ENCODE measurements around the gene PGBD5. TPM values are rescaled to one million over a fixed set of nuclear protein-coding genes. Genes with fewer than 3 reads are reported as not detected.
"Not testable (repeated sequence)": the region's sequence is repeated elsewhere in the genome, so short reads cannot be mapped to it uniquely, and the experiment has no call there.

PGBD5 gene, protein sequence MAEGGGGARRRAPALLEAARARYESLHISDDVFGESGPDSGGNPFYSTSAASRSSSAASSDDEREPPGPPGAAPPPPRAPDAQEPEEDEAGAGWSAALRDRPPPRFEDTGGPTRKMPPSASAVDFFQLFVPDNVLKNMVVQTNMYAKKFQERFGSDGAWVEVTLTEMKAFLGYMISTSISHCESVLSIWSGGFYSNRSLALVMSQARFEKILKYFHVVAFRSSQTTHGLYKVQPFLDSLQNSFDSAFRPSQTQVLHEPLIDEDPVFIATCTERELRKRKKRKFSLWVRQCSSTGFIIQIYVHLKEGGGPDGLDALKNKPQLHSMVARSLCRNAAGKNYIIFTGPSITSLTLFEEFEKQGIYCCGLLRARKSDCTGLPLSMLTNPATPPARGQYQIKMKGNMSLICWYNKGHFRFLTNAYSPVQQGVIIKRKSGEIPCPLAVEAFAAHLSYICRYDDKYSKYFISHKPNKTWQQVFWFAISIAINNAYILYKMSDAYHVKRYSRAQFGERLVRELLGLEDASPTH
- not detected in 2 replicates for total RNA-seq (2014; rRNA removed; shearing (Covaris generic))

DNA sequence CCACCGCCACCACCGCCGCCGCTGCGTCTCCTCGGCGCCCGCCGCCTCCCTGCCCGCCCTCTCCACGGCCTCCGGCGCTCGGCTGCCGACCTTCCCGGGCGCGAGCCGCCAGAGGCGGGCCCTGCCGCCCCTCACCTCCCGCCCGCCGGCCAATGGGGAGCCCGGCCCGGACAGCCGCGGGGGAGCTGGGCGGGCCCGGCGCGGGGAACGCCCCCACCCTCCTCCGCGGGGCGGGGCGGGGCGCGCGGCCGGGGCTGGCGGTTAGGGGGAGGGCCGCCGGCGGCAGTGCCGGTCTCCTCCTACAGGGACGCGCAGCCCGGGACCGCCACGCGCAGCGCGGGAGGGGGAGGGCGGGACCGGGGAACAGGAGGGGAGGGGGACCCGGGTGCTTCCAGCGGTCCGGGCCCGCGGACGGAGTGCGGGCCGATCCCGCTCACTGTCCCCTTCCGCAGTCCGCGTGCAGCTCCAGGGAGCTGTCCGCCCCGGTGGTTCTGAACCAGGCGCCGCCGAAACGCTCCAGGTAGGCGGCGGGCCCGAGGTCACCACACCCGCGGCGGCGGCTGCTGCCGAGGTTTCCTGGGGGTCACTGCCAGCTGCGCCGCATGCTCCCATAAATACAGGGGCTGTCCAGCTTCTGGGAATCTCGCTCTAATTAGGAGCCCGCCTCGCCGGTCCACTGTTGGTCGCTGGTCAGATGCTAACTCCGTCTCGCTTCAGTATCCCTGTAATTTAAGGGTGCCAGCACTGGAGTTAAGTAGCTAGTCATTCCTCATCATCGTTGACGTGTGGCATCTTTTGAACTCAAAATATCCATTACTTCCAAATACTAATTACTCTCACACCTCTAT, at the start of gene PGBD5:
Gene PGBD5, minus strand, starts transcription at position 87 of the 848 bp plus-strand sequence. CDS start 404 bp downstream, outside the sequence.
- peak; percentile 52 for DNase-seq (ENCODE audit: low spot score)

DNA sequence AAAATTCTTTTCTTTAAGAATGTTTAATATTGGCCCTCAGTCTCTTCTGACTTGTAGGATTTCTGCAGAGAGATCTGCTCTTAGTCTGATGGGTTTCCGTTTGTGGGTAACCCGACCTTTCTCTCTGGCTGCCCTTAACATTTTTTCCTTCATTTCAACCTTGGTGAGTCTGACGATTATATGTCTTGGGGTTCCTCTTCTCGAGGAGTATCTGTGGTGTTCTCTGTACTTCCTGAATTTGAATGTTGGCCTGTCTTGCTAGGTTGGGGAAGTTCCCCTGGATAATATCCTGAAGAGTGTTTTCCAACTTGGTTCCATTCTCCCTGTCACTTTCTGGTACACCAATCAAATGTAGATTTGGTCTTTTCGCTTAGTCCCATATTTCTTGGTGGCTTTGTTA, 48.8 kb upstream of the PGBD5 start:
- not testable (repeated sequence) for DNase-seq (ENCODE audit: low spot score)

DNA sequence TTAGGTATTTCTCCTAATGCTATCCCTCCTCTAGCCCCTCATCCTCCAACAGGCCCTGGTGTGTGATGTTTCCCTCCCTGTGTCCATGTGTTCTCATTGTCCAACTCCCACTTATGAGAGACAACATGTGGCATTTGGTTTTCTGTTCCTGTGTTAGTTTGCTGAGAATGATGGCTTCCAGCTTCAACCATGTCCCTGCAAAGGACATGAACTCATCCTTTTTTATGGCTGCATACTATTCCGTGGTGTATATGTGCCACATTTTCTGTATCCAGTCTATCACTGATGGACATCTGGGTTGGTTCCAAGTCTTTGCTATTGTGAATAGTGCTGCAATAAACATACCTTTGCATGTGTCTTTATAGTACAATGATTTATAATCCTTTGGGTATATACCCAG, 44.6 kb upstream of the PGBD5 start:
- not testable (repeated sequence) for DNase-seq (ENCODE audit: low spot score)

DNA sequence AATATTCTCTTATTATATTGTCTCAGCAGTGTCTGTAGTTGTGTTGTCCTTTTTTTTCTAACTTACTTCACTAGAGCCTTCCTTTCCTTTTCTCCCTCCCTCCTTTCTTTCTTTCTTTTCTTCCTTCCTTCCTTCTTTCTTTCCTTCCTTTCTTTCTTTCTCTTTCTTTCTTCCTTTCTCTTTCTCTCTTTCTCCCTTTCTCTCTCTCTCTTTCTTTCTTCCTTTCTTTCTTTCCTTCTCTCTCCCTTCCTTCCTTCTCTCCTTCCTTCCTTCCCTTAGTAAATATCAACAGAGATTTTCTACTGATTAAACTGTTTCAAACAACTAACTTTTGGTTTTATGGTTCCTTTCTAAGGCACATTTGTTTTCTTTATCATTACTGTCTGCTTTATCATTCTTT, 43.1 kb upstream of the PGBD5 start:
- no peak for DNase-seq (ENCODE audit: low spot score)

DNA sequence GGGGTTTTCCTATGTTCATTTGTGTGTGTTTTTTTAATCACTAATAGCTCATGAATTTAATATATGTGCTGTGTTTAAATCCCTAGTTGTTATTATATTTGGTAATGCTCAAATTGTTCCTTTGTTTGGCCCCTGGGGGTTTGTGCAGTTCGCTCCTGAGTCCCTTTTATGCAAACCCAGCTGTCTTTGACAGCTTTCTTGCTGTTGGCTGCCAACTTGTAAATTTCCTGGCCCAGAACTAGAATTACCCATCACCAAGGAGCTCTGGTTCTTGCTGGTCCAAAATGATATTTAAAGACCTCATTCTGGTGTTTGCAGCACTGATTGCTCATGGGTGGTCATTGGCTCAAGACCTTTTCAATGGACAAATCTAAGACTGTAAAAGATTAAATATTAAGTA, 39.6 kb upstream of the PGBD5 start:
- no peak for DNase-seq (ENCODE audit: low spot score)

DNA sequence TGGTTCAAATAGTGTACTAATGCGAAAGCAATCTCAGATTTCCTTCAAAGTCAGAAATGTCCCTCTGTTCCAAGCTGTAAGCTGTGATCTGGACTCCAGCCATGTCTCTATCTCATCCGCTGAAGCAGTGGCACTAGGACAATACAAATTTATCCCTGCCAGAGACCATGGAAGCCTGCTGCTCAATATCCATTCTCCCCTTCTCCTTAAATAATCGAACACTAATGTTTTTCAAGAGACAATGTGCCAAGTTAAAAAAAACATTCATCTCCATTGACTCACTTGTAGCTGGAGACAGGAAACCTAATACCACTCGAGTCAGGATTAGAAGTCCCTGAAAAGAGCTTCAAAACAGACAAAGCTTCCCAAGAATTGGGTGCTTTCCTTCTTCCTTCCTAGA, 38.5 kb upstream of the PGBD5 start:
- DNase-seq (ENCODE audit: low spot score), result no peak

DNA sequence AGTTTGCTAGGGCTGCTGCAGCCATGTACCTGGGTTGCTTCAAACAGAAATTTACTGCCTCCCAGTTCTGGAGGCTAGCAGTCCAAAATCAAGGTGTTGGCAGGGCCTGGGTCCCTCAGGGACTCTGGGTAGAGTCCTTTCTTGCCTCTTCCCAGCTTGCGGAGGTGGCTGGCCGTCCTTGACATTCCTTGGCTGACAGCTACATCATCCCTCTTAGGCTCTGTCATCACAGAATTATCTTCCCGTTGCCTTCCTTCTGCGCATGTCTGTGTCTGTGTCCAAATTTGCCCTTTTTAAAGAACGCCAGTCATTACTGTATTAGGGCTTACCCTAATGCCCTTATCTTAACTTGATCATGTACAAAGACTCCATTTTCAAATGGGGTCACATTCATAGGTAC, 37.6 kb upstream of the PGBD5 start:
- DNase-seq (ENCODE audit: low spot score), result no peak

DNA sequence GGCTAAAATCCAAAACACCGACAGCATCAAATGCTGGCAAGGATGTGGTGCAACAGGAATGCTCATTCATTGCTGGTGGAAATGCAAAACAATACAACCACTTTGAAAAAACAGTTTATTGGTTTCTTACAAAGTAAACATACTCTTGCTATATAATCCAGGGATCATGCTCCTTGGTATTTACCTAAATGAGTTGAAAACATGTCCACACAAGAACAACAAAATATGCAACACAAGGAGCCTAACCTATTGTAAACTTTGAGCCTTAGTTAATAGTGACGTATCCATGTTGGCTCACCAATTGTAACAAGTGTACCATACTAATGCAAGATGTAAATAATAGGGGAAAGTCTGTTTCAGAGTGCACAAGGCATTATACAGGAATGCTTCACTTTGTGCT, 37.2 kb upstream of the PGBD5 start:
- DNase-seq (ENCODE audit: low spot score), result no peak

DNA sequence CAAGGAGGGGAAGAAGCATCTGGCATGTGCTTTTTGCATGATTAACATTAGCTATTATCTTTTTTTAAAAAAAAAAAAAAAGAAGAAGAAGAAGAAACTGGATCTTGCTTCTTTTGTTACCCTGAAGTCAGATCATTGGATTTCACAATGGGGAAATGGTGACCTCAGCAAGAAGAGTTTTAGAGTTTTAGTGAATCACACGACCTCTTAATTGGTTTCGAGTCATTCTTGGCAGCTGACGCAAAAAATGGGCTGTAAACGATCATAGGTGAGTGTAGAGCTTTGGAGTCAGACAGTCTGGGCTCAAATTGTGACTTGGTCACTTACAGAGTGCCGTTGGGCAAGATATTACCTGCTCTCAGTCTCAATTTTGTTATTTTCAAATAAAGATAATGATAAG, 33.3 kb upstream of the PGBD5 start:
- DNase-seq (ENCODE audit: low spot score), result no peak

DNA sequence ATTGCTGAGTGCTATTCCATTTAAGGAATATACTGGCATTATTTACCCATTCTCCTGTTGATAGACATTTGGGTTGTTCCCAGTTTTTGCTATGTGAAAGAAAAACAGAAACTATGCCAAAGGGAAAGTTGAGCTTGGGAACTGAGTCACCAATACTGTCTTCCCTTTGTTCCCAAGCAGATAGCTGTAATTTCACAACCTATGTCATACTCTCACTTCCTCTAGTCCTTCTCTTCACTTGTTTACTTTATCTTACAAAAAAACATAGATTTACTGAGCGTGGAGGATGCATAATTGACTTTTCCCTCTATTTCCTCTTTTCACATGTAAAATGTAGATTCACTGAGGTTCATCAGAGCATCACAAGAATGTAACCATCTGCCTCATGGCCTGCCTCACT, 32.4 kb upstream of the PGBD5 start:
- no peak for DNase-seq (ENCODE audit: low spot score)

DNA sequence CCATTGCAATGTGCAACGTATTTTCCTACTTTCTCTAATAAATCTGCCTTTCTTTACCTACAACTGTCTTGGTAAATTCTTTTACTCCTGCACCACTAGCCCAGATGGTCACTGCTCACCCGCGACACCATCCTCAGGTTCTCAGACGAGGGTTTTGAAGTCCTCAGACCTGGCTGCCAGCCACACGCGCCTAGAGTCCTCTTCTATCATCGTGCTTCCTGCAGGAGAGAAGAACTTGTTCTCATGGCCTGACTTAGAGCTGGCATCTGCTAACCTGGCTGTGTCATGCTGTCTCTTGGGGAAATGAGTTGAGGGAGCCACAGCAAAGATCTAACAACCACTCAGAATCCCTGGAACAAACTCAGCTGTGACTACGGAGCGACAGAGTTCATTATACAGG, 30.3 kb upstream of the PGBD5 start:
- no peak for DNase-seq (ENCODE audit: low spot score)

DNA sequence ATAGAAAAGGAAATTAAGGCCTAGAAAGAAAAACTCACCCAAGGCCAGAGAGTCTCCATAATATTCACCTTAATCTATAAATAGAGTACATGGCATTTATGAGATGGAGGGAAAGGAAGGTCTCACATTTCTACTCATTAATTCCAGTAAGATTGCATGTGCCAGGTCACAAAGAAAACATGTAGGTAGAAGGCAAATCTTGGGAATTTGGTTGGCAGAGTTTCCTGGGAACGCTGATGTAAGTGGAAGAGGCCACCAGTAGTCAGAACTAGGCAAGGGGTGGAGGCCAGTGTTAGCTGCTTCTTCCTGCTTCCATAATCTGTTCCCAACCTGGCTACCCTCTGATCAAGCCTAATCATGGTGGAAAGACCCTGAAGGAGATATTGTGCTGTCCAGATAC, 29.2 kb upstream of the PGBD5 start:
- DNase-seq (ENCODE audit: low spot score), result no peak

DNA sequence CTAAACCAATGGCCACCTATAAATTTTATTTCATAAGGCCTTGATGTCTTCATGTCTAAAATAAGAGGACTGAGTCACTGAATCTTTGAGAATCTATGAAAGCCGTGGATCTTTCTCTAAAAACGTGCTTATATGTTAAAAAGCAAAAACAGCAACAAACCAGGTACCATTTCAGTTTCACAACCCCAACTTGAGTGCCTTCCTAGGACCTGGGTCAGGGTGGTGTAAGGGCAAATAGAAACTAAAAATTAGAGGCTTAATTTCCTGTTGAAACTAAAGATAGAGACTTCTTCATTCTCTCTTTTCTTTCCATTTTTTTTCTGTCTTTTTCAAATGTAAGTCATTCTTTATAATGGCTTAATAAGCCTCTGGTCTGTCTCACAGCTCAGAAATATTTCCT, 27.2 kb upstream of the PGBD5 start:
- DNase-seq (ENCODE audit: low spot score), result no peak

DNA sequence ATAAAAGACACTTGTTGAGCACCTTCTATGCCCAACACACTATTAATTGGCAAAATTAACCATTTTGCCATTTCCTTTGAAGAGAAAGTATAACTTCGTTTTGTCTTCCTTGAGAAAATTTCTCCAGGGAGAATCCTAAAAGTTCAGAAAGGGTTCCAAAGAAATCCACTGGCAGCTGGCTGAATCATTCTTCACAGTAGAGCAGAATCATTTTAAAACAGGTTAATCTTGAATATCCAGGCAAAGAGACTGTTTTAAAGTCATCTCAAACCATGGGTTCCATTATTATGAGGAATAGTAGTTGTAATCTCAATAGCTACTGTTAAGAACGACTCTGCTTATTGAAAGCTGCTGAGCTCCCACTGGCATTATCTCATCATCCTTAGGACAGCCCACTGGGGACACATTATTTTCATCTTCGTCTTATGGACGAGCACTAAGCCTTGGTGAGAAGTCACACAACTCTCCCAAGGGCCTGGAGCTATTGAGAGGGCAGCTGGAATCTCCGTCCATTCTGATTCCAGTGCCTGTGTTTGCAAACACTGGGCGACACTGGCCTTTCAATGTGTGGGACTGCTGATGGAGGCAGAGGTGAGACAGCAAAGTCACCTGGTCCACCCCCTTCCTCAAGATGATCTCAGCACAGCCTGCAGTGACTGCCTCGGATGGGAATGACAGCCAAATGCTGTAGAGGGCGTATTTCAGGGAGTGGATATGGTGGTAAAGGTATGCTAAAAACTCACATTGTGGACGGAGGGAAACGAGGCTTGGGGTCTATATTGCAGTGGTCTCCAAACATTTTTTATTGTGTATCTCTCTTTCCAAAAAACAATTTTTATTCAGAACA, 15.3 kb upstream of the PGBD5 start:
- DNase-seq (ENCODE audit: low spot score), result no peak

DNA sequence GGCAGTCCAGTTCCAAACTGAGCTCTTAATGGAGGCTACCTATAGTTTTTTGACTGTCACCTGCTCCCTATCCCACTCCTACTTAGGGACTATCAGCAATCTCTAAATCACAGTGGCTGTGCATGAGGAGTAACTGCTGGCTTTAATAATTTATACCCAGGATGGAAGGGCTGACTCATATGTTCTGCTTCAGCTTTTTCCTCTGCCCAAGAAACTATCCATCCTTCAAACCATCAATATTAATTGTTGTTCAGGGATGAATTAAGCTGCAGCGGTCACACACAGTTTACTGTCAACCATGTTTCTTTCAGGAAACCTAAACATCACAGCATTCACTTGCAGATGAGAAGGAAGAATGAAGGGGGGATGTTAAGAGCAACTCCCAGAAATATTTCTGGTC, 9.0 kb upstream of the PGBD5 start:
- DNase-seq (ENCODE audit: low spot score), result no peak

DNA sequence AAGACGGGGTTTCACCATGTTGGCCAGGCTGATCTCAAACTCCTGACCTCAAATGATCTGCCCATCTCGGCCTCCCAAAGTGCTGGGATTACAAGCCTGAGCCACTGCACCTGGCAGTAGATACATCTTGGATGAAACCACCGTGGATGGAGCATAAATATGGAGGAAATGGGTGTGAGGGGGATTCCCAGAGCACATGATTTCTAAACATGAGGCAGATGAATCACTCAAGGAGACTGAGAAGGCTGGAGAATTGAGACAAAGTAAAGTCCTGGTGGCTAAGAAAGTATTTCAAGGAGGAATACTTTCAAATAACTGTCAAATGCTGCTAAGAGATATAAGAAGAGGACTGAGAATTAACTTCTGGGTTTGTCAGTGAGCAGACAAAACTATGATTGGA, 5.4 kb upstream of the PGBD5 start:
- no peak for DNase-seq (ENCODE audit: low spot score)

DNA sequence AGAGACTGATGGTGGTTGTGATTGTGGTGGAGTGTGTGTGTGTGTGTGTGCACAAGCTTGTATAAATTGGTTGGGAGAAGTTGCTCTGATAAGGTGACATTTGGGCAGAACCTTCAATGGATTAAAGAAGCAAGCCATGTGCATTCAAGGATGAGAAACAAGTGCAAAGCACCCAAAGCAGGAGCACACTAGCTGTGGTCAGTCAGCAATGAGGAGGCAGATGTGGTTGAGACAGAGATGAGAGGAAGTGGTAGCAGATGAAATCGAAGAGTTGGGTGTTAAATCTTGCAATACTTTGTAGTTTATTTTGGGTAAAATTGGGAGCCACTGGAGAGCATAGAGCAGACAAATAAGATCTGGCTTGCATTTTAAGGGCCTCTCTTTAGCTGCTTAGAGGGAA, 4.4 kb upstream of the PGBD5 start:
- DNase-seq (ENCODE audit: low spot score), result no peak

DNA sequence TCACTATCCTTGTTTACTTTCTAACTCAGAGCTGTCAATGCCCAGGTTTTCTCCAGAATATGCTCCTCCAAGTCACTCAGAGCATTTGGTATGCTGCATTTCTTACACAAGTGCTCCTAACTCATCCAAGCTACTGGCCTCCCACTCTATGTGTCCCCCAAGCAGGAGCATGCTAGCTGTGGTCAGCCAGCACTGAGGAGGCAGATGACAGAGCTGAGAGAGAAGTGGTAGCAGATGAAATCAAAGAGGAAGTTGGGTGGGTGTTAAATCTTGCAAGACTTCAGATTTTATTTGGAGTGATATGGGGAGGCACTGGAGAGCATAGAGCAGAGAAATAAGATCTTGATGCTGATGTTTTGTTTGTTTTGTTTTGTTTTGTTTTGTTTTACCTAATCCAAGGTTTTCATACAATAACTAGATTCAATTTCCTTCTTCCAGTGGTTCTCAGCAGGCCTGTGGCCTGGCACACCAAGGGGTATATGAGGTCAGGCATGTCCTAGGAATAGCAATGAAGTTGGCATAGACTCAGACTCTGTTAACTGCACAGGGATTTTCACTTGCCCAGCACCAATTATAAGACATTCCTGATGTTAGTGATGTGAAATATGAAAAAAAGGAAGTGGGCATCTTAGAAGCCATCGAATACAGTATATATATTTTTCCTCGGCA, 3.1 kb upstream of the PGBD5 start:
- DNase-seq (ENCODE audit: low spot score), result no peak

DNA sequence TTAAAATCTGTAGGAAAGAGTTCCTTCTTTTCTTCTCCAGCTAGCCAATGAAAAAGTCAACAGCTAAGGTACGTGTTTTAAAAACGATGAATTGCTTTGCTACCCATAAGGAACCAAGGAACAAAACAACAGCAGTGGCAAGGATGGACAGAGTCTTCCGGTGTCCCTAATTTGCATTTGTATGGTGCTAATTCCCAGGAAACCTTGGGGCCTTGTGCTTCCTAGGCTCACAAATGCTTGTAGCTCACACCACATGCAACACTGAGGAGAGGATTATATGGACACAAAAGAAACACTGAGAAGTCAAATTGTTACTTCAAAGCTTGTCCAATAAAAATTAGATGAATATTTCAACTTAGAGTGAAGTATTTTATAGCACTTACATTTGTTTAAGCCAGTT, 1.8 kb upstream of the PGBD5 start:
- DNase-seq (ENCODE audit: low spot score), result no peak

DNA sequence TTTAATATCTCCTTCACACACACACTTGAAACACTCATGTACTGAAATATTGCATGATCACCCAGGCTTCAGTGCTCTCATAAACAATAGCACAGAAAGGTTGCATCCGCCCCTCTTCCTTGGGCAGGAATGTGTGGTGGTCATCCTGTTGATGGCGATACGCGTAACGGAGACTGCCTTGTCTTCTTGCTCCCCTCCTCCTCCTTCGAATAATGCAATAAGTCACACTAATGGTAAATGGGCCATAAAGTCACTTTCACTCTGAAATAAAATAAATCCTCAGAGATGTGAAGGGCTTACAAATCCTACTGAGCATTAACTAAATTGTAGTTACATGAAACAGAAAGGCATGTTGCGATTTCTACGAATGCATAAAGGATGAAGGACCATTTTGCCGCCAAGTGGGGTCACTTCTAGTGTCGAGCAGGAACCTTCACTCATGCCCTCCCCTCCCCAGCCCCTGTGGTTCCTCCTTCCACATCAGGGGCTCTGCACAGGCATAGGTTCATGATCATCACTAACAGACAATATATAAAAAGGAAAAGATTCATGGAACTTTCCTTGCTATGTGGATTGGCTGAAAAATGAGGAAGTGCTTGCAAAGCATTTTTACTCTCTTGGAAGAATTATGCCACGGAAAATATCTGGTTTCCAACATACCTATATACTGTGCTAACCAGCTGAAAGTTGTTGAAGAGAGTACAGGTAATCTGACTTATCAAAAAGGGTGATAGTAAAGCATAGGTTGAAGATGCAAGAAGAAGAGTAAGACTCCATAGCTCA, 1.2 kb upstream of the PGBD5 start:
- no peak for DNase-seq (ENCODE audit: low spot score)

All from HT-29 (cell line).